Measurements from ENCODE around the gene MYOF.

DNA sequence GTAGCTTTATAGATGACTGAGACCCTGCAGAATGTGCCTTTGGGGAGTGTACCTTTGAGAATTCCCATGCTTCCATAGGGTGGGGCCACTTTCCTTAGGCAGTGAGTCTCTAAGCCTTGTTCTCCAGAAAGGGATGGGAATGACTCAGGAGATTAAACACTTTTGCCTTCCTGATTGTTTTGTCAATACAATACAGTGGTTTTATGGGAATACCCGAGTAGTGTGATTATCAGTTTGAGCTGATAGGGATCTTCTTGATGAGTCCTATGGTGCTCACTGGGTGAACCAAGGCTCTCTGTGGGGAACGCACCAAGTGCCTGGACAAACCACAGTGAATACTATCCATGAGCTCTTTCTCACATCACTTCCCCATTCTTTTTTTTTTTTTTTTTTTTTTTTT is 6.3 kb downstream of the MYOF start:
- TF ChIP-seq, protein P1, sequence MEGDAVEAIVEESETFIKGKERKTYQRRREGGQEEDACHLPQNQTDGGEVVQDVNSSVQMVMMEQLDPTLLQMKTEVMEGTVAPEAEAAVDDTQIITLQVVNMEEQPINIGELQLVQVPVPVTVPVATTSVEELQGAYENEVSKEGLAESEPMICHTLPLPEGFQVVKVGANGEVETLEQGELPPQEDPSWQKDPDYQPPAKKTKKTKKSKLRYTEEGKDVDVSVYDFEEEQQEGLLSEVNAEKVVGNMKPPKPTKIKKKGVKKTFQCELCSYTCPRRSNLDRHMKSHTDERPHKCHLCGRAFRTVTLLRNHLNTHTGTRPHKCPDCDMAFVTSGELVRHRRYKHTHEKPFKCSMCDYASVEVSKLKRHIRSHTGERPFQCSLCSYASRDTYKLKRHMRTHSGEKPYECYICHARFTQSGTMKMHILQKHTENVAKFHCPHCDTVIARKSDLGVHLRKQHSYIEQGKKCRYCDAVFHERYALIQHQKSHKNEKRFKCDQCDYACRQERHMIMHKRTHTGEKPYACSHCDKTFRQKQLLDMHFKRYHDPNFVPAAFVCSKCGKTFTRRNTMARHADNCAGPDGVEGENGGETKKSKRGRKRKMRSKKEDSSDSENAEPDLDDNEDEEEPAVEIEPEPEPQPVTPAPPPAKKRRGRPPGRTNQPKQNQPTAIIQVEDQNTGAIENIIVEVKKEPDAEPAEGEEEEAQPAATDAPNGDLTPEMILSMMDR (conservative IDR thresholded peaks at IDR 0.05), result no peak
- no peak for TF ChIP-seq ZFX (IDR thresholded peaks at IDR 0.05)

Measured in C4-2B (cell line).